ENCODE measurements around the gene SYNDIG1.

Gene SYNDIG1

GRCh38 chr20:24674921-24675605, 205.6 kb downstream of the SYNDIG1 start:
- no peak for DNase-seq (ENCODE audit: low read depth)

DNA sequence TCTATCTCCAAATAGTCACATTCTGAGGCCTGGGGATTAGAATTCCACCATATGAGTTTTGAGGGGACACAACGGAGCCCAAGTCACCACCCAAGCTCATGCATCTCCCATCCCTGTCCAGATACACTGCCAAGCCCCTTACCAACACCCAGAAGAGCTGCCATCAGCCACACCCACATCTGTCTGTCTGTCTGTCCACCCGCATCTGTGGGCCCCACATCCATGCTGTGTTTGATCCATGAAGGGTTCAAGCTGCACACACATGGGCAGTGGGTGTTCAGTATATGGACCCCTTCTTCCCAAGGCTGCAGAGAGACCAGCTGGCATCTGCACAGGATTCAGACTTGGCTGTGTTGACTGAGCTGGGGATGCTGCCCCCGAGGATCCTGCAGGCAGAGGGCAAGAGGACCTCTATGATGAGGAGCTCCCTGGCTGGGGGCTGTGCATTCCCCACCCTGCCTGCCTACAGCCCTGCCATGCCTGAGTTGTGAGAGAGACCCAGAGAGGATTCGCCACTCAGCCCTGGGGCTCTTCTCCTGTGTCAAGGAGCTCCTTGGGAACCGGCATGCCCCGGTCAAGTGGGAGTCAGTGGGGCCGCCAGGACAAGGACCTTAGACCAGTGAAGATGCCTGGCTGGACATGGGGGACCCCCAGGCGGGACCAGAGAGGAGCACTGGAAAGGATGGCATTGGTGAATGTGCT, 206.4 kb downstream of the SYNDIG1 start:
- no peak for DNase-seq (ENCODE audit: low read depth)

- no peak for DNase-seq (ENCODE audit: low read depth)
Observed at GRCh38 chr20:24676353-24676977, 207.0 kb downstream of the SYNDIG1 start.

DNA sequence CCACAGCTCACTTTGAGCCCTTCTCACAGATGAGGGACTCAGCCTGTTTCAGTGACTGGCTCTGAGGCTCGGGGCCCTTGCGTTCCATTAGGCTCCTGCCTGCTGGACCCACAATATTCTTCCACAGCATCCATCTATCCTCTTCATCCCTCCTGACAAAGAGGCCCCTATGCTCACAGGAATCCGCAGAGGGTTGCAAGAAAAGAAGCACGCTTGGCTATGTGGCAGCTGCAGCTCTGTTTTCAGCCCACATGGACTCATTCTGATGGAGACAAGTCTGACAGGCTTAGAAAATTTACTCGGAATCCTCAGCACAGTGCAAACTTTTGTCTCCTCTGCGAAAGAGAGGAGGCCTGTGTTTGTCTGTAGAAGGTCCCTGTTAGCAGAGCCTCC, 207.5 kb downstream of the SYNDIG1 start:
- DNase-seq (ENCODE audit: low read depth) = no peak

DNA sequence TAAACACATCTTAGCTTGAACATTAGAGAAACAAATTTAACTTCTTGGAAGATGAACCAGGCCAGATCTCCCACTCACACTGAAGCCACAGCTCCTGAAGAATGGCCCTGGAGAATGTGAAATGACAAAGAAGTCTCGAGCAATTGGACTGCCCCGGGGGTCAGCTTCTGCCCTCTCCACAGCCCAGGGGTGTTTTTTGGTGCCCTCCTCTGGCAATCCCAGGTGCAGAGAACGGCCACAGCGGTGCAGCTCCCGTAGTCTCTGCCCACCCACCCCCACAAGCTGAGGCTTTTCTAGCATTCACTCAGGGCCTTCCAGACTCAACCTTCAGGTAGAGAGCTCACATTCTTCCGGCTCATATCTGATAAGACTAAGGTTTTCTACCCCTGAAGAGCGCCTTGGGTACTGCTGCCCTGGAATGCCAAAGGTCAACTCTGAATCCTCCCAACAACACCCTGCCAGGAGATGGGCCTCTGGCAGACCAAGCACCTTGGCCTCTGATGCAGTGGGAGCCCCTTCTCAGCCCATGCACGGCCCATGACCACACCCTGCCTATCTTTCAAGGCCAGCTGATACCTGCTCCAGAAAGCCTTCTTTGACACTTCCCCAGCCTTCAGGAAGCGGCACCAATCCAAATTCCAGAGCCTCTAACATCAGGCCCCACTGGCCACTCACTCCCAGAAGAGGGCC, 208.3 kb downstream of the SYNDIG1 start:
- no peak for DNase-seq (ENCODE audit: low read depth)

DNA sequence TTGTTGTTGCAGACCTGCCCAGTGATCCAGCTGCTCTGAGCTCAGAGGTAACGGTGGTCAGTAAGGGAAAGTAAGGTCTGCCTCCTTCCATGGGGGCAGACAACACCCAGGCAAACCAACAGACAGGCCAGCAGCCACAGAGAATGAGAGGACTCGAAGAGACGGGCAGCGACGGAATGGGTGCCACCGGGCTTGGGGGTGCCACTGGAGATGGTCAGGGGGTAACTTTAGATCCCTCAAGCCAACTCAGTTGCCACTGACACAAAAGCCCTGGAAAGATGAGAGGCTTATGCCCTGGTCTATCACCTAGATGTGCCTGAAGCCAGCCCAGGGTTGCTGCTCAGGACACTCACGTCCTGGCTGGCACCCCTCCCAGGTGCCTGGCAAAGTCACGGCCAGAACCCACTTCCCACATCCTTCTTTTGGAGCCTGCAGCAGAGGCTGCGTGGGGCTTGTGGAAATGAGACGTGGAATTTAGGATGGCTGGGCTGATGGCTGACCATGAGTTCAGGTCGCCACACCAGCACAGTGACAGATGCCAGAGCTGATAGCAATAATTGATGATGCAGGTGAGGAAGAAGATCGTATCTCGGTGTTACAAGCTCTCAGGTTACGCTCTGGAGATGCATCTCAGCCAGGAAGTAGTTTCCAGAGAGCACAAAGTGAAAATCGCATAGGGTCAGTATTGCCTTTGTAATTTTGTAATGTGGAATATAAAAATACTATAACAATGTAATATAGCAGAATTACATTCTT, 209.1 kb downstream of the SYNDIG1 start:
- no peak for DNase-seq (ENCODE audit: low read depth)

GRCh38 chr20:24679448-24680047, 210.1 kb downstream of the SYNDIG1 start:
- no peak for DNase-seq (ENCODE audit: low read depth)

- DNase-seq (ENCODE audit: low read depth) = no peak
Observed at GRCh38 chr20:24681634-24682495, 212.4 kb downstream of the SYNDIG1 start.

DNA sequence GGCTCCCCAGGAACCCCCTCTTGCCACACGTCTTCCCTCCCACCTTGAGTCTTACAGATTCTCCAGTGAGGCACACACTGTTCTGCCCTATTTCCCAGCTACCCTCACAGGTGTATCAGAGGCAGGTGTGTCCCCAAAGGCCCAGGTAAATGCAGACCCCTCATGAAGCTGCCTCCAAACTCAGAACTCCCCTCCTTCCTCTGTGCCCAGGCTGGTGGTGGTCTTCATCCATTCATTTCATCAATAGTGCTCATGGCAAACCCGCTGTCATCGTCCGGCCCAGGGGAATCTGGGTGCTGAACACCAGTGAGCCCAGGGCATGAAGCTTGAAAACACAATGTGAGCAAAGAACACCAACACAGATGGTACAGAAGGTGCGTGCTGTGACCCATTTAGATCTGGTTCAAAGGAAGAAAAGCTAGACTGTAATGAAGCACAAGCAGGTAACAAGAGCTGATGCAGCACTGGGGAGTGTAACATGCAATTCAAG, 213.1 kb downstream of the SYNDIG1 start:
- DNase-seq (ENCODE audit: low read depth) = no peak

DNA sequence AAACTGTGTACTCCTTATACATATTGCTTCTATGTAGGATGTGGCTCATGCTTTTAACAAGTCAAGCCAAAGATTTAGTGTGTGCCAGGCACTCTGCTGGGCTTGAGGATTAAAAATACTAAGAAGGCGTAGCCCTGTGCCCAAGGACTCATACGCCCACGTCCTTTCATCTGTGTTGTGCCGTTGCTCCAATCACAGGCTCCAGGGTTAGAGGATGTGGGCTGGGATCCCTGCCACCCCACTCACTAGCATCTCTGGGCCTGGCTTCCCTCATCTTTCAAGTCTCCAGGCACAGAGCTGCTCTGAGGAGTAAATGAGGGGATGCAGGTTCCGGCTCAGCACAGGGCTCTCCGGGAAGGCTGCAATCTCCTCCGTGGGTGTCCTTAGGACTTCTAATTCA, 214.2 kb downstream of the SYNDIG1 start:
- no peak for DNase-seq (ENCODE audit: low read depth)

- no peak for DNase-seq (ENCODE audit: low read depth)
Observed at GRCh38 chr20:24684421-24684871, 215.0 kb downstream of the SYNDIG1 start.

DNA sequence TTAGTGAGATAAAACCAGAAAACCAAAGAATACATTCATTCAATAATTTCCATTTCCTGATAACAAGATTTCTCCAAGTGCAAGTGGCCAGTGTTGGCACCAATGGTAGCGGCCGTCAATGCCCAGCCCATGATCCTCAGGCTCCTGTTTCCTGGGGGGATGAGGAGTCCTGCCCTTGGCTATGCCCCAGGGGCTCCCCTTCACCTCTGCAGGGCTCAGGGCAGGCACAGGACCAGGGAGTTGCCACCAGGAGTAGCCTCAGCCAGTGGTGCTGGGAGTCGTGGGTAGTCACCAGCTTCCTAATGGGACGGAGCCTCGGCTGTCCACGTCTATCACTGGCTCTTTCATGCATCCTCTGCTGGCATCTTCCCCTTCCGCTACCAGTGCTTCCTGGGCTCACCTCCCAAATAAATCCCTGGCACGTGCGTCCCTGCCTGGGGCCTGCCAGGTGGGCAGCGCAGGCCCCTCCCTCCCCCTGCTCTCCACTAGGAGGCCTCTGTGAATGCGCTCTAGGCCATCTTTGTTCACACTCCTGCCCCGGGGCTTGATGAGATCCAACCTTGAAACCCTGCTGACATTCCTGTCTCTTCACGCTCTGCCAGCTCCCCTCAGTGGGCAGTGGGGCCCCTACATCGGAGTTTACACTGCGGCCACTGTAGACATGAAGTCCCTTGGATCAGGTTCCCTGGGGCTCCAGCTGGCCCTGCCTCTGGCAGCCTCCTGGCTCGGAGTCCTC, 215.7 kb downstream of the SYNDIG1 start:
- DNase-seq (ENCODE audit: low read depth) = no peak

- no peak for DNase-seq (ENCODE audit: low read depth)
Observed at GRCh38 chr20:24685736-24686135, 216.3 kb downstream of the SYNDIG1 start.

DNA sequence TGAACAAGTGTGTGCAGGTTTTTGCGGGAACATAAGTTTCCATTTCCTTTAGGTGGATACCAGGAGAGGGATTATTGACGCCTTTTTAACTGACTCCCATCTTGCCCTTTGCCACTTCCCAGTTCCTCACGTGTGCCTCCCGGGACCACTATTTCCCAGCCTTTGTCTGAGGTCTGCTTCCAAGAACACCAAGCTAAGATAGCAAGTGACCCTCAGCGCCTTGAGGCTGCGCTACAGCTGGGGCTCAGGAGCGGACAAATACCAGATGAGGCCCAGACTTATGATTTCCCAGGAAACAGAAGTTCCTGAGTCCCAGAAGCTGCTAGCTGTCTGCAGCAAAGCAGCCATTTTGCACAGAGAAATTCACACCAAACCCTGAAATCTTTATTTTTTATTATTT, 216.7 kb downstream of the SYNDIG1 start:
- DNase-seq (ENCODE audit: low read depth) = no peak

DNA sequence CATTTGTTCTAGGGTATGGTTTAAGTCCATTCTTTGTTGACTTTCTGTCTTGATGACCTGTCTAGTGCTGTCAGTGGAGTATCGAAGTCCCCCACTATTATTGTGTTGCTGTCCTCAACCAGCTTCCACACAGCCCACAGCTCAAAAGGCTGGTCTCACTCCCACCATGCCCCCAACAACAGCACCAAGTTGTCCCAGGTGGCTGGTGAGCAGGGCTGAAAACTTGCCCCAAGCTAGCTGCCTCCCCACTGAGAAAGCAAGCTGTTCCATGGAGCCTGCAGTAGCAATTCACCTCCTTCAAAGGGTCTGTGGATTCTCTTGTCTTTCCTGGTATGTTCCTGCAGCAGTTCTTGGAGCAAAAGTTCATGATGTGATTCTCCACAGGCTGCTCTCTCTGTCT, 221.0 kb downstream of the SYNDIG1 start:
- no peak for DNase-seq (ENCODE audit: low read depth)

DNA sequence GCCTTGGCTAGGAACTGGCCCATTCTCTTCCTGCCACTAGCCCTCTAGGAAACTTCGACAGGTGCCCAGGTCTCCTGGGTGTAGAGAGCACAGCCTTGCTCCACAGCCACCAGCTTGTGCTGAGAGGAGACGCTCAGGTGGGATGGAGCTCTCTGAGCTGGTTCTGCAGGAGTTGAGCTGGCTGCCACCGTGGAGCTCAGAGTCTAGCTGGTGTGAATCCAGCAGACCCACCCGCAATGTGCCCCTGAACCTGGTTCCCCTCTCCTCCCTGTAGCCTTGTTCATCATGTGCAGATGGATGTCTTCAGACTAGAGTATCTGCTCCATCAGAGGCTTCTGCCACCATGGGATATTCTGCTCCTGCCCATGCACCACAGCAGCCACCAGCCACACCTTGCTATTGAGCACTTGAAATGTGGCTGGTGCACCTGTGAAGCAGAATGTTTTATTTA, 222.5 kb downstream of the SYNDIG1 start:
- no peak for DNase-seq (ENCODE audit: low read depth)

DNA sequence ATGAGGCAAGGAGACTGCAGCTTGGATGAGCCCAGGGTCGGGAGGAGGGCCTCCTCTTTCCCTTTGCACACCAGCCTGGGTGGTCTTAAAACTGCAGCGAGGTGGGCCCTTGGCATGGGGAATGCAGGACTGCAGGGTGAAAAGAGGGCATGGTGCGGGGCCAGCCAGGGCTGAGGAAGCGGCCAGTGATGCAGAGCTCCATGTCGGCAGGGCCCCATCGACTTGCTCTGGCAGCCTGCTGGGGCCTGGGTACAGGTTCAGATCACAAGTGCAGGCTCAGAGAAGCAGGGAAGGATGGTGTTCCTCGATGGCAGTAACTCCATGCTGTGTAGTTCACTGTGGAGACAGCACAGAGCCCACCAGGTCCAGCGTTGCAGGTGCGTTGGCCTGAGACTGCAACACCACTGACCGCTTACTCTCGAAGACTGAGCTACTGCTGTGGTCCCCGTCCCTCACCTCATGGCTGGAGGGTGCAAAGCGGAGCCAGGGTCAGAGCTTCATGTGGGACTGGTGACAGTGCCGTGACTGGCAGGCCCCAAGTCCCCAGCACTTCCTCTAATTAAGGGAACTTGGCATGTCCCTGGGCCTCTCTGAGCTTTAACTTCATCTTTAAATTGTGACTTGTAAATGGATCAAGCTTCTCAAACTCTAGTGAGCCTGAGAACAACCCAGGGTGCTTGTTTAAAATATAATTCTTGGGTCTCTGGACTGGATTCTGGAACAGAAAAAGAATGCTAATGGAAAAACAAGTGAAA, 223.2 kb downstream of the SYNDIG1 start:
- DNase-seq (ENCODE audit: low read depth) = no peak

DNA sequence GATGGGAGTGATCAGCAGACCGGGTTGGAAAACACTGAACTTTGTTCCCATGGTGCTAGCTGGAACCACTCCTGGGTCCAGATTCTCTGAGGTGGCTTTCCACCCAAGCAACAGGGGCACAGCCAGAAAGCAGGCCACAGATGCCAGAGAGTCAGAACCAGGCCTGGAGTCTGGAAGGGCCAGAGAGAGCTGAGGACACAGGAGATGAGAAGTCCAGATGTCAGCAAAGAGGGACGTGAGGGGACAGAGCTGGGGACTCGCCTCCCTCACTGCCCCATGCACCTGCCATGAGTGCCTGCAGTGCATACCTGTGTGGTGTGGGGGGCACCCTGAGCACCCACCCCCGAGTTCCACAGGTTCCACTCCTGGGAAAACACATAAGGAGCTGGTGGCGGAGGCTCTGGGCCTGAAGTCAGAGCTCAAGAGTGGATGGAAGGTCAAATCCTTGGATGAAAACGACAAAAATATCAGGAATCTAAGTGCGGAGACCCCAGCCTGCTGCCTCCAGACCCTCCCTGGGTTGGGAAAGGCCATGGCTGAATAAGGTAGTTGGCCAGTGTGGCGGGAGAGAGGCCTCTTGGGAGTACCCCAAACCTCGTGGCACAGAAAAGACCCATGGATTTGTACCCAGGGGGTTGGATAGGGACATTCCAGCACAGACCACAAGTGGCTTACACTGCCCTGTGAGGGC, 224.2 kb downstream of the SYNDIG1 start:
- DNase-seq (ENCODE audit: low read depth) = no peak
